Activated CD8-positive, alpha-beta memory T cell treated with anti-CD3 and anti-CD28 coated beads, Interleukin-2, amount 50 U/mL, for 1 hour (primary cell): ENCODE results near the gene MFSD2A.
"Not testable (repeated sequence)": the region's sequence is repeated elsewhere in the genome, so short reads cannot be mapped to it uniquely, and the experiment has no call there.

Experiments
- DNase-seq: peaks from one replicate; pipeline ENCODE4 v3.0.0-alpha.2; 2020; ENCODE audit errors: extremely low read depth

The MFSD2A gene

GRCh38 chr1:39940980-39941871 lies 13.7 kb upstream of the MFSD2A start:
- DNase-seq, result no peak

GRCh38 chr1:39943471-39944290 lies 11.3 kb upstream of the MFSD2A start:
- no peak for DNase-seq

- DNase-seq, result no peak
Observed at GRCh38 chr1:39944410-39945112, 10.4 kb upstream of the MFSD2A start.

GRCh38 chr1:39946216-39946615 lies 8.7 kb upstream of the MFSD2A start:
- no peak for DNase-seq

DNA sequence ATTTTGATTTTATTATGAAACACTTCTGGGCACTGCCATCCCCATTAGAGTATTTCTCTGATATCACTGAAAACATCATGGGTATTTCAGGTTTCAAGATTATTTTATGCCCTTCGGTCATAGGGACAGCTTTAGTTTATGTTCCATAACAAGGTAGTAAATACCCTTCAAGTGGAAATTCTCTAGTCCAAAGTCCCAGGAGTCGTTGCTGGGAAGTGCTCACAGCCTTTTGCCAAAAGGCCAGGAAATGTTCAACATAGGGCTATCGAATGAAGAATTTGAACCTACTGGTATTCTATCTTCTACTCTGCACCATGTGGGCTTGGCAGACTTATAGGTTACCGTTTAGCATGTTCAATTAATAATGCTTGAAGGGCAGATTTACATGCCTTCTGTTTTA lies 7.7 kb upstream of the MFSD2A start:
- DNase-seq, result no peak

GRCh38 chr1:39949891-39950290 lies 5.1 kb upstream of the MFSD2A start:
- DNase-seq, result no peak

DNA sequence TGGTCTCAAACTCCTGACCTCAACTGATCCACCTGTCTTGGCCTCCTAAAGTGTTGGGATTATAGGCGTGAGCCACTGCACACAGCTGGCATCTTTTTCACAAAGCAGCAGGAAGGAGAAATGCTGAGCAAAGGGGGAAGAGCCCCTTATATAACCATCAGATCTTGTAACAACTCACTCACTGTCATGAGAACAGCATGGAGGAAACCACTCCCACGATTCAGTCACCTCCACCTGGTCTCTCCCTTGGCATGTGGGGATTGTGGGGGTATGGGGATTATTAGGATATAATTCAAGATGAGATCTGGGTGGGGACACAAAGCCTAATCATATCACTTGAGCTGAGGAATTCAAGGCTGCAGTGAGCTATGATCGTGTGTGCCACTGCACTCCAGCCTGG lies 3.0 kb upstream of the MFSD2A start:
- DNase-seq, result no peak

GRCh38 chr1:39952359-39953110 lies 2.4 kb upstream of the MFSD2A start:
- no peak for DNase-seq

- DNase-seq, result no peak
Observed at GRCh38 chr1:39954324-39954869, 548 bp upstream of the MFSD2A start.

DNA sequence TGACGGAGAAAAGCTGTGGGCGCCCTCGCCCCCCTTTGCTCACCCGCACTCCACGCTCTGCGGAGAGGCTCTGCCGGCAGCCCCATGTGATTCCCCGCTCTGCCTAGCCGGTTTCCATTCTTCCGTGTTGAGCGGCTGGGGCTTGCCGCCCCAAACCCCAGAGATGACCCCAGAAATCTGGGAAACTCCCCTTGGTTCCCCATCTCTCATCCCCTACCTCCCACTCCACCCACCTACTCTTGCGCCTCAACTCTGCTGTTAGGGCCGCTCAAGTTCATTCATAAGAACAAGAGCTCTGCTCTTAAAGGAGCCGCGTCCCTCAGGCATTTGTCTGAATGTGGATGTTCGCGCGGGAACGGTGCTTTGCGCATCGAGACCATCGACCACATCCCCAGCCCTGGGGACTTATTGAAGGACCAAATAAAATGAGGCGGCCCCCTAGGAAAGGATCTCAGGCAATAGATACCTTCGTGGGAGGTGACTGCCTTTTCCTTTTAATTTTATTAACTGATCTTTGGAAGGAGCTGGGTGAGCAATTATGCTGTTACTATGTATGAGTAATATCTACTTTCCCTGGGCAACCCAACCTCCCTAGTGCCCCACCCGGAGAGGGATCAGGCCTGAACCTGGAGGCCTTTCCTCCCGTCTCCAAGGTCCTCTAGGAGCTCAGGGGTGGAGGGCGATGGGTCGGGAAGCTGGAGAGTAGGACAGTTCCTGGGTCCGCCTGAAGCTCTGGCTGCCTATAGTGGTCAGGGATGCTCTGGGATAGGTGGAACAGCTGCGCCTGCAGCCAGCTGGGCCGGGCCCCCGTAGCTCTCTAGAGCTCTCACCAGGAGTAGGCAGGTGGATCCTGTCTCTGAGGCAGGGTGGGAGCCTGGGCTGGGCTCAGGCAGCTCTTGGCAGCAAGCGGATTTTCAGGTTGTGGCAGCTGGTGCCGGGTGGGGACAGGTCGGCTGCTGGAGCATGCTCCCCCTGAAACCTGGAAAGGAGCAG lies 898 bp downstream of the MFSD2A start:
- DNase-seq, result no peak

DNA sequence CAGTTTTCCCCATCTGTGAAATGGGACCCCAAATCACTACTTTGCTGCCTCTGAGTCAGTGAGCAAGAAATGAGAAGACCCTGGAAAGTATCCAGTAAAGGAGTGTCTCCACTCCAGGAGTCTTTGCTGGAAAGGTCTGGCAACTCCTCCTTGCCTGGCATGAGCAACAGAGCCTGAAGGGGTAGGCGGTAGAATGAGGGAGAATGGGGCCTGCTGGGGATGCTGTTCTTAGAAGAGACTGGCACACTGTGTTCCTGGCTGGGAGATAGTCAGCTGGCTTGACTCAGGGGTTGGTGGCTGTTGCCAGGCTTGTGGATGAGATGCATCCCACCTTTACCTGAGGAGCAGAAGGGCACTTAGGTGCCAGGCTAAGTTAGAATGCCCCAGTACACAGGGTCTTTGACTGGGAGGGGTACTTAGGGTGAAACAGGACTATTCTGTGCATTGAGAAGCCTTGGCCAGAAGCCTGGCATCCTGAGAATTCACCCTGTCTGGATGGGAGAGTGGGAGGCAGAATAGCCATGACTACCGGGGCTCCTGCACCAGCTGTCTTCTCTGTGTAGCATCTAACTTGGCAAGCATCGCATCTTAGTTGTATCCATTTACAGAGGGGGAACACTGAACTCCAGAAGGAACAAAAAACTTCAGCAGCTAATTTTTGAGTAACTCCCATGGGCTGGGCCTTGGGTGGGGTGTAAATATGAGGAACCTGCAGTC lies 2.5 kb downstream of the MFSD2A start:
- no peak for DNase-seq

GRCh38 chr1:39958403-39959200 lies 3.7 kb downstream of the MFSD2A start:
- no peak for DNase-seq

GRCh38 chr1:39959651-39960333 lies 4.8 kb downstream of the MFSD2A start:
- DNase-seq, result no peak

DNA sequence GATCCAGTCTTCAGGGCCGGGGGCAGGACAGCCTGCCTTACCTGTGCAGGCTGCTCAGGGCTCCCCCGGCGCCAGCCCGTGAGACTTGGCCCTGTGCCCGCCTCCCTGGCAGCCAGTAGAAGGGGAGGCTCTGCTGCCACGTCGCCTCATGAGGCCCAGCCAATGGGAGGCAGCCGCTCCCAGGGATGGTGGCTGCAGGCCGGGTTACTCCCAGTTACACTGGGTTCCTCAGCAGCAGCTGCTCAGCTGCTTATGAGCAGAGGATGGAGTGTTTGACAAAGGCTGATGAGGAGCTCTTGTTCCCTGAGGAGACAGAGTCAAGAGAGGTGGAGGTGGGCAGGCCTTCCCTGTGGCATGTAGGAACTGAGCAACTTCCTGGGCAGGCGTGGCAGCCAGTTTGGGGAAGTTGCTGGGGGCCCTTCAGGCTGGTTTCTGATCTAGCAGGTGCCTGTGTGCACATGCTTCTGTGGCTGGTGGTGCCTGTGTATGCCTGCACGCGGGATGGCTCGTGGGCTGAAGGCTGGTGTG lies 5.5 kb downstream of the MFSD2A start:
- DNase-seq, result no peak

- no peak for DNase-seq
Observed at GRCh38 chr1:39962450-39962825, 7.5 kb downstream of the MFSD2A start.

GRCh38 chr1:39962964-39963363 lies 8.0 kb downstream of the MFSD2A start:
- DNase-seq, result not testable (repeated sequence)

DNA sequence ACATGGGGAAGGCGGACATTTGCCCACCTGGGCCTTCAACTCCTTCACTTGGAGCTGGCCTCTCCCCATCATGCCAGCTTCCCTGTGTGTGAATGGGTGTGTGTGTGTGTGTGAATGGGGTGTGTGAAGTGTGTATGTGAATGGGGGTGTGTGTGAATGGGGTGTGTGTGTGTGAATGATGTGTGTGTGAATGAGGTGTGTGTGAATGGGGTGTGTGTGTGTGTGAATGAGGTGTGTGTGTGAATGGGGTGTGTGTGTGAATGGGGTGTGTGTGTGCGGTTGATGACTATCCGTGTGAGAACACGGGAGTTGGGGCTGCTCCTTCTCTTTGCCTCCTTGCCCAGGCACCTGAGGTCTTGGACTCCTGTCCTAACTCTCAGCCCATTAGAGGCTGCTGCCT lies 9.6 kb downstream of the MFSD2A start:
- no peak for DNase-seq

DNA sequence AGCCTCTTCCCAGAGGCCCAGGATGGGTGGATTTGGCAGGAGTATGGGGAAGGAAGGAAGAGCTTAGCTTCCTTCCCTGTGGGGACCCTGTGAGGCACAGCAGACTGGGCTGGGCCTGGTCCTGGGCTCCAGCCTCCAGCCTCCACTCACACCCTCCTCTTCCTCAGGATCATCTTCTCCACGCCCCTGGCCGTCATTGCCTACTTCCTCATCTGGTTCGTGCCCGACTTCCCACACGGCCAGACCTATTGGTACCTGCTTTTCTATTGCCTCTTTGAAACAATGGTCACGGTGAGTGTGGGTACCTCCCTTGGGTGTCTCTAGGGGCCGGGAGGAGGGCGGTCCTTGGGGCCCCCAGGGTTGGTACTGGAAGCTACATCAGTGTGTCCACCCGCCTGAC lies 10.1 kb downstream of the MFSD2A start:
- no peak for DNase-seq
